IPS-18a (cell line): Measurements from ENCODE around the gene CARMIL1.

Source experiments
- H3K27ac ChIP-seq: one replicate; pipeline ENCODE4 v1.5.1; 2013; ENCODE audit warnings: low read length
- H3K27me3 ChIP-seq: one replicate; pipeline ENCODE4 v1.6.1; 2013; ENCODE audit warnings: mild to moderate bottlenecking, low read length; ENCODE audit not compliant: control insufficient read depth, insufficient read depth
- H3K36me3 ChIP-seq: one replicate; pipeline ENCODE4 v1.6.1; 2013; ENCODE audit warnings: low read depth, low read length; ENCODE audit not compliant: control insufficient read depth
- H3K4me1 ChIP-seq: one replicate; pipeline ENCODE4 v1.6.1; 2013; ENCODE audit warnings: low read depth, low read length; ENCODE audit not compliant: control insufficient read depth
- H3K4me3 ChIP-seq: one replicate; pipeline ENCODE4 v1.5.1; 2013; ENCODE audit warnings: low read length
- H3K9ac ChIP-seq: one replicate; pipeline ENCODE4 v1.6.1; 2013; ENCODE audit warnings: mild to moderate bottlenecking, low read length, moderate library complexity
- H3K9me3 ChIP-seq: one replicate; pipeline ENCODE4 v1.6.1; 2013; ENCODE audit warnings: low read depth, low read length; ENCODE audit not compliant: control insufficient read depth

The CARMIL1 gene

GRCh38 chr6:25486550-25486949, 207.4 kb downstream of the CARMIL1 start:
- Histone ChIP-seq H3K4me1 (no peaks in the 10 kb centered on the region), H3K4me3 (no peak overlapping the region), H3K27ac (no peak overlapping the region), H3K9ac (no peak overlapping the region), H3K36me3 (peaks cover 5% of the 10 kb centered on the region), H3K9me3 (no peaks in the 10 kb centered on the region), H3K27me3 (no peaks in the 10 kb centered on the region)

- Histone ChIP-seq H3K27ac (no peak overlapping the region), H3K4me3 (no peak overlapping the region), H3K27me3 (no peaks in the 10 kb centered on the region), H3K9ac (no peak overlapping the region), H3K36me3 (peaks cover 5% of the 10 kb centered on the region), H3K9me3 (no peaks in the 10 kb centered on the region), H3K4me1 (no peaks in the 10 kb centered on the region)
Observed at GRCh38 chr6:25487012-25487411, 207.8 kb downstream of the CARMIL1 start.

- Histone ChIP-seq H3K4me1 (no peaks in the 10 kb centered on the region), H3K27ac (no peak overlapping the region), H3K9me3 (no peaks in the 10 kb centered on the region), H3K27me3 (no peaks in the 10 kb centered on the region), H3K4me3 (no peak overlapping the region), H3K36me3 (peaks cover 3% of the 10 kb centered on the region), H3K9ac (no peak overlapping the region)
Observed at GRCh38 chr6:25488156-25488555, 209.0 kb downstream of the CARMIL1 start.

GRCh38 chr6:25489399-25489798, 210.2 kb downstream of the CARMIL1 start:
- Histone ChIP-seq H3K4me1 (no peaks in the 10 kb centered on the region), H3K4me3 (no peak overlapping the region), H3K9me3 (no peaks in the 10 kb centered on the region), H3K27me3 (no peaks in the 10 kb centered on the region), H3K36me3 (no peaks in the 10 kb centered on the region), H3K9ac (no peak overlapping the region), H3K27ac (no peak overlapping the region)

- Histone ChIP-seq H3K27me3 (no peaks in the 10 kb centered on the region), H3K4me3 (no peak overlapping the region), H3K9ac (no peak overlapping the region), H3K36me3 (no peaks in the 10 kb centered on the region), H3K9me3 (no peaks in the 10 kb centered on the region), H3K4me1 (no peaks in the 10 kb centered on the region), H3K27ac (no peak overlapping the region)
Observed at GRCh38 chr6:25490018-25490801, 211.0 kb downstream of the CARMIL1 start.

- Histone ChIP-seq H3K27me3 (no peaks in the 10 kb centered on the region), H3K27ac (no peak overlapping the region), H3K4me1 (no peaks in the 10 kb centered on the region), H3K9ac (no peak overlapping the region), H3K36me3 (no peaks in the 10 kb centered on the region), H3K4me3 (no peak overlapping the region), H3K9me3 (no peaks in the 10 kb centered on the region)
Observed at GRCh38 chr6:25492951-25493350, 213.8 kb downstream of the CARMIL1 start.

- Histone ChIP-seq H3K4me3 (no peak overlapping the region), H3K9ac (no peak overlapping the region), H3K9me3 (no peaks in the 10 kb centered on the region), H3K27me3 (no peaks in the 10 kb centered on the region), H3K4me1 (peaks cover 8% of the 10 kb centered on the region), H3K36me3 (no peaks in the 10 kb centered on the region), H3K27ac (no peak overlapping the region)
Observed at GRCh38 chr6:25494469-25494868, 215.3 kb downstream of the CARMIL1 start.

GRCh38 chr6:25497383-25498040, 218.3 kb downstream of the CARMIL1 start:
- H3K27ac ChIP-seq: no peak overlapping the region
- H3K36me3 ChIP-seq: no peaks in the 10 kb centered on the region
- H3K4me3 ChIP-seq: no peak overlapping the region
- H3K4me1 ChIP-seq: peaks cover 17% of the 10 kb centered on the region
- H3K9me3 ChIP-seq: no peaks in the 10 kb centered on the region
- H3K9ac ChIP-seq: no peak overlapping the region
- H3K27me3 ChIP-seq: no peaks in the 10 kb centered on the region

GRCh38 chr6:25498505-25498904, 219.3 kb downstream of the CARMIL1 start:
- H3K36me3 ChIP-seq: no peaks in the 10 kb centered on the region
- no peaks in the 10 kb centered on the region for H3K27me3 ChIP-seq
- H3K9me3 ChIP-seq: no peaks in the 10 kb centered on the region
- peaks cover 17% of the 10 kb centered on the region for H3K4me1 ChIP-seq
- no peak overlapping the region for H3K27ac ChIP-seq
- no peak overlapping the region for H3K9ac ChIP-seq
- H3K4me3 ChIP-seq: no peak overlapping the region

GRCh38 chr6:25499615-25500235, 220.6 kb downstream of the CARMIL1 start:
- Histone ChIP-seq H3K36me3 (no peaks in the 10 kb centered on the region), H3K9ac (no peak overlapping the region), H3K4me1 (peaks cover 17% of the 10 kb centered on the region), H3K9me3 (no peaks in the 10 kb centered on the region), H3K27me3 (no peaks in the 10 kb centered on the region), H3K4me3 (no peak overlapping the region), H3K27ac (no peak overlapping the region)

- H3K27ac ChIP-seq: no peak overlapping the region
- H3K4me1 ChIP-seq: peaks cover 15% of the 10 kb centered on the region
- H3K9me3 ChIP-seq: no peaks in the 10 kb centered on the region
- H3K27me3 ChIP-seq: no peaks in the 10 kb centered on the region
- no peaks in the 10 kb centered on the region for H3K36me3 ChIP-seq
- H3K9ac ChIP-seq: no peak overlapping the region
- no peak overlapping the region for H3K4me3 ChIP-seq
Observed at GRCh38 chr6:25503686-25504085, 224.5 kb downstream of the CARMIL1 start.
